RCC 7860 (cell line): ENCODE measurements around the gene LHB.
"Not testable (repeated sequence)": the region's sequence is repeated elsewhere in the genome, so short reads cannot be mapped to it uniquely, and the experiment has no call there.

Source experiments
- DNase-seq: peaks from one replicate; pipeline ENCODE4 v3.0.0-alpha.2; 2015; ENCODE audit warnings: low spot score
- FAIRE-seq: peaks from 2 replicates; lab custom pipeline; 2012; peaks lifted over from hg19 to GRCh38; lab: Jason Lieb, UNC

The LHB gene

GRCh38 chr19:49038557-49039276 is 21.8 kb upstream of the LHB start:
- FAIRE-seq: peak; percentile 79
- DNase-seq: peak; percentile 90

GRCh38 chr19:49038111-49038510 is 21.2 kb upstream of the LHB start:
- not testable (repeated sequence) for FAIRE-seq, DNase-seq

GRCh38 chr19:49036815-49037214 is 19.9 kb upstream of the LHB start, which contains the start of gene CGB1:
Gene CGB1, minus strand, starts transcription at chr19:49036895. Its CDS starts 184 bp downstream, at chr19:49036711.
- DNase-seq, FAIRE-seq: not testable (repeated sequence)

- not testable (repeated sequence) for FAIRE-seq, DNase-seq
Observed at GRCh38 chr19:49031642-49032301, 14.9 kb upstream of the LHB start, which contains the start of gene CGB2. Gene CGB2, plus strand, starts transcription at chr19:49031890. Its CDS starts 206 bp downstream, at chr19:49032096.

- not testable (repeated sequence) for FAIRE-seq, DNase-seq
Observed at GRCh38 chr19:49030323-49030722, 13.4 kb upstream of the LHB start.

GRCh38 chr19:49029749-49030148 is 12.9 kb upstream of the LHB start:
- DNase-seq: peak; percentile 49
- FAIRE-seq: not testable (repeated sequence)

- FAIRE-seq, DNase-seq: not testable (repeated sequence)
Observed at GRCh38 chr19:49028686-49029085, 11.8 kb upstream of the LHB start.

- peak; percentile 22 for DNase-seq
- FAIRE-seq: not testable (repeated sequence)
Observed at GRCh38 chr19:49025599-49025998, 8.7 kb upstream of the LHB start.

GRCh38 chr19:49025088-49025487 is 8.2 kb upstream of the LHB start:
- DNase-seq, FAIRE-seq: not testable (repeated sequence)

- not testable (repeated sequence) for FAIRE-seq, DNase-seq
Observed at GRCh38 chr19:49024233-49024632, 7.3 kb upstream of the LHB start, which contains the start of gene CGB3. Gene CGB3, minus strand, starts transcription at chr19:49024333. Its CDS starts 362 bp downstream, at chr19:49023971.

GRCh38 chr19:49022116-49022515 is 5.2 kb upstream of the LHB start:
- no peak for FAIRE-seq
- DNase-seq: no peak

GRCh38 chr19:49020931-49021895 is 4.3 kb upstream of the LHB start:
- DNase-seq: peak; percentile 91
- peak; percentile 46 for FAIRE-seq

- DNase-seq: no peak
- FAIRE-seq: no peak
Observed at GRCh38 chr19:49020342-49020741, 3.5 kb upstream of the LHB start.

GRCh38 chr19:49019242-49019932 is 2.5 kb upstream of the LHB start:
- FAIRE-seq: no peak
- DNase-seq: no peak

GRCh38 chr19:49018388-49019241 is 1.7 kb upstream of the LHB start:
- DNase-seq, FAIRE-seq: not testable (repeated sequence)

- FAIRE-seq: no peak
Observed at GRCh38 chr19:49017666-49018351, 918 bp upstream of the LHB start.

GRCh38 chr19:49016067-49016839 is 638 bp downstream of the LHB start:
- DNase-seq: no peak
- FAIRE-seq: no peak

More at GRCh38 chr19:49017666-49018351, 918 bp upstream of the LHB start:
- no peak for DNase-seq

GRCh38 chr19:49014870-49015255 is 2.0 kb downstream of the LHB start:
- no peak for FAIRE-seq
- no peak for DNase-seq
